Caco-2 (cell line): ENCODE measurements around the gene TMPRSS11A. TPM values are rescaled to one million over a fixed set of nuclear protein-coding genes. Genes with fewer than 3 reads are reported as not detected.

Source experiments
- BruUV-seq: library from RNA; stranded (reverse); fragments of 400-500 nt; replicated peaks from 2 replicates; lab custom pipeline; 2021; lab: Mats Ljungman, UMichigan
- CTCF ChIA-PET: fragments of 300-600 bp; sonication (Branson Sonifier 250); formaldehyde crosslinking; loops from one replicate; lab custom pipeline; 2022; ENCODE audit warnings: antibody characterized with exemption; lab: Charles Lee
- POLR2A ChIA-PET: fragments of 300-600 bp; sonication (Branson Sonifier 250); formaldehyde crosslinking; loops from one replicate; lab custom pipeline; 2022; ENCODE audit warnings: antibody characterized with exemption; lab: Charles Lee
- DNase-seq, 2 experiments: peaks; one replicate each; pipeline versions ENCODE4 v3.0.0 to v3.0.0-alpha.2; 2020 to 2022
- H3K27me3 ChIP-seq: replicated peaks from 2 replicates; pipeline ENCODE4 v1.6.0; 2011; ENCODE audit warnings: low read length; ENCODE audit not compliant: control insufficient read depth, insufficient read depth
- H3K36me3 ChIP-seq: 2 replicates; pipeline ENCODE4 v1.5.1; 2011; ENCODE audit warnings: low read length; ENCODE audit not compliant: control insufficient read depth, insufficient read depth
- H3K4me1 ChIP-seq: fragments of 250-450 bp; sonication (Bioruptor Pico); 2 replicates; pipeline ENCODE4 v1.5.1; 2020; ENCODE audit warnings: mild to moderate bottlenecking
- H3K4me3 ChIP-seq: 2 replicates; pipeline ENCODE4 v1.5.1; 2011; ENCODE audit warnings: low read depth, mild to moderate bottlenecking, control low read depth, low read length
- H3K9me3 ChIP-seq: fragments of 250-450 bp; sonication (Bioruptor Pico); 2 replicates; pipeline ENCODE4 v1.5.1; 2020; ENCODE audit warnings: mild to moderate bottlenecking, moderate library complexity
- H3K27ac Mint-ChIP-seq: one replicate; pipeline ENCODE4 v1.8.0; 2022; ENCODE audit warnings: mixed read lengths; ENCODE audit not compliant: unreplicated experiment
- H3K27me3 Mint-ChIP-seq: one replicate; pipeline ENCODE4 v1.8.0; 2022; ENCODE audit warnings: mixed read lengths; ENCODE audit not compliant: insufficient read depth, unreplicated experiment
- H3K36me3 Mint-ChIP-seq: one replicate; pipeline ENCODE4 v1.8.0; 2022; ENCODE audit warnings: mild to moderate bottlenecking, mixed read lengths; ENCODE audit not compliant: insufficient read depth, unreplicated experiment
- H3K4me1 Mint-ChIP-seq: one replicate; pipeline ENCODE4 v1.8.0; 2022; ENCODE audit warnings: low read depth, mixed read lengths; ENCODE audit not compliant: unreplicated experiment
- H3K4me3 Mint-ChIP-seq: one replicate; pipeline ENCODE4 v1.8.0; 2022; ENCODE audit warnings: mild to moderate bottlenecking, moderate library complexity, mixed read lengths; ENCODE audit not compliant: unreplicated experiment
- H3K9me3 Mint-ChIP-seq: one replicate; pipeline ENCODE4 v1.8.0; 2022; ENCODE audit warnings: mixed read lengths; ENCODE audit not compliant: unreplicated experiment
- CTCF ChIP-seq, 2 experiments: fragments of 200-600 bp in 1 of 2; IDR thresholded peaks; 1 replicate in 1 of 2; 2 replicates in 1 of 2; pipeline versions ENCODE4 v1.5.1 to v1.8.0; 2011 to 2022; ENCODE audit warnings: antibody characterized with exemption in 1 of 2, control low read depth in 1 of 2, inconsistent platforms in 1 of 2, low read depth in 1 of 2, low read length in 1 of 2, mild to moderate bottlenecking in 1 of 2, moderate library complexity in 1 of 2; ENCODE audit not compliant: insufficient read depth in 1 of 2, severe bottlenecking in 1 of 2, unreplicated experiment in 1 of 2
- intact Hi-C: fragments of 100-400 bp; cut with micrococcal nuclease; formaldehyde crosslinking; loops from one replicate; pipeline ENCODE4 v1.10.0; 2022; ENCODE audit not compliant: unreplicated experiment
- total RNA-seq: library from RNA; stranded (reverse); gene quantifications from 2 replicates; pipeline ENCODE4 v1.2.3, GENCODE V29; 2022

Gene TMPRSS11A
- total RNA-seq, 1 experiment from 2014 or later: not detected

GRCh38 chr4:67933038-67933437 is 30.3 kb downstream of the TMPRSS11A start:
- Histone ChIP-seq H3K9me3 (no peaks in the 10 kb centered on the region), H3K36me3 (no peaks in the 10 kb centered on the region), H3K4me1 (no peaks in the 10 kb centered on the region), H3K27me3 (no peaks in the 10 kb centered on the region), H3K4me3 (no peak overlapping the region)
- no peak for DNase-seq
- intact Hi-C loops: no loop called here
- no peak for TF ChIP-seq CTCF (IDR thresholded peaks at IDR 0.05; ENCODE audit: insufficient read depth in 1 of 2, low read depth in 1 of 2, low read length in 1 of 2, severe bottlenecking in 1 of 2, unreplicated experiment in 1 of 2)
- no peak overlapping the region for H3K4me3 Mint-ChIP-seq
- H3K36me3 Mint-ChIP-seq: no peaks in the 10 kb centered on the region
- no TSS peak for BruUV-seq
- POLR2A ChIA-PET: no interaction called here
- CTCF ChIA-PET: interaction anchor here (0.5 kb wide), 1 partner anchor 246 kb away, joined by 4 read pairs; no protein-coding TSS in a partner anchor
- H3K27me3 Mint-ChIP-seq: no peaks in the 10 kb centered on the region
- no peak overlapping the region for H3K27ac Mint-ChIP-seq
- H3K9me3 Mint-ChIP-seq: no peaks in the 10 kb centered on the region
- H3K4me1 Mint-ChIP-seq: no peaks in the 10 kb centered on the region

- no peaks in the 10 kb centered on the region for H3K4me1 Mint-ChIP-seq
- ChIA-PET POLR2A (no interaction called here), CTCF (no interaction called here)
- H3K27ac Mint-ChIP-seq: no peak overlapping the region
- Histone ChIP-seq H3K27me3 (no peaks in the 10 kb centered on the region), H3K9me3 (no peaks in the 10 kb centered on the region), H3K4me1 (no peaks in the 10 kb centered on the region), H3K4me3 (no peak overlapping the region), H3K36me3 (no peaks in the 10 kb centered on the region)
- no TSS peak for BruUV-seq
- H3K36me3 Mint-ChIP-seq: no peaks in the 10 kb centered on the region
- H3K9me3 Mint-ChIP-seq: no peaks in the 10 kb centered on the region
- H3K4me3 Mint-ChIP-seq: no peak overlapping the region
- TF ChIP-seq CTCF (IDR thresholded peaks at IDR 0.05; ENCODE audit: insufficient read depth in 1 of 2, low read depth in 1 of 2, low read length in 1 of 2, severe bottlenecking in 1 of 2, unreplicated experiment in 1 of 2): no peak
- no peak for DNase-seq
- no peaks in the 10 kb centered on the region for H3K27me3 Mint-ChIP-seq
- intact Hi-C loops: no loop called here
These were observed 32.0 kb downstream of the TMPRSS11A start for GRCh38 chr4:67931256-67931655.

- DNase-seq: no peak
- no TSS peak for BruUV-seq
- Mint-ChIP-seq H3K4me1 (no peaks in the 10 kb centered on the region), H3K27ac (no peak overlapping the region), H3K9me3 (no peaks in the 10 kb centered on the region), H3K4me3 (no peak overlapping the region), H3K36me3 (no peaks in the 10 kb centered on the region), H3K27me3 (no peaks in the 10 kb centered on the region)
- no peak for TF ChIP-seq CTCF (IDR thresholded peaks at IDR 0.05; ENCODE audit: insufficient read depth in 1 of 2, low read depth in 1 of 2, low read length in 1 of 2, severe bottlenecking in 1 of 2, unreplicated experiment in 1 of 2)
- ChIA-PET POLR2A (no interaction called here), CTCF (no interaction called here)
- Histone ChIP-seq H3K27me3 (no peaks in the 10 kb centered on the region), H3K4me1 (no peaks in the 10 kb centered on the region), H3K9me3 (no peaks in the 10 kb centered on the region), H3K36me3 (no peaks in the 10 kb centered on the region), H3K4me3 (no peak overlapping the region)
- intact Hi-C loops: no loop called here
These were observed 33.9 kb downstream of the TMPRSS11A start for GRCh38 chr4:67929426-67929825.
